Thoracic aorta (tissue), 2 donors: ENCODE data around the gene MICAL1. TPM values are rescaled to one million over a fixed set of nuclear protein-coding genes. Genes with fewer than 3 reads are reported as not detected.

Experiments
- ATAC-seq: fragments of 150-250 bp; one replicate; pipeline ENCODE4 v1.8.0; 2017; ENCODE audit warnings: low read depth; ENCODE audit not compliant: insufficient number of reproducible peaks, low FRiP score
- DNase-seq: peaks from one replicate; pipeline ENCODE4 v3.0.0-alpha.2; 2020; ENCODE audit warnings: low spot score
- H3K27ac ChIP-seq, 2 donors: fragments of 200-600 bp; sonication (generic); 1 replicate in 1 of 2; 2 replicates in 1 of 2; pipeline ENCODE4 v1.5.1; 2016; ENCODE audit warnings: mild to moderate bottlenecking in 2 of 2, moderate library complexity in 2 of 2
- H3K27me3 ChIP-seq: fragments of 200-600 bp; sonication (generic); replicated peaks from 2 replicates; pipeline ENCODE4 v1.6.0; 2016; ENCODE audit warnings: mild to moderate bottlenecking; ENCODE audit not compliant: insufficient read depth
- H3K36me3 ChIP-seq: fragments of 200-600 bp; sonication (generic); one replicate; pipeline ENCODE4 v1.5.1; 2016
- H3K4me1 ChIP-seq, 2 donors: fragments of 200-600 bp; sonication (generic); 1 replicate in 1 of 2; 2 replicates in 1 of 2; pipeline versions ENCODE4 v1.5.1 to v1.6.0; 2016; ENCODE audit warnings: low read depth in 2 of 2, mild to moderate bottlenecking in 1 of 2; ENCODE audit not compliant: control insufficient read depth in 1 of 2
- H3K4me3 ChIP-seq: fragments of 200-600 bp; sonication (generic); 2 replicates; pipeline ENCODE4 v1.5.1; 2016; ENCODE audit warnings: mild to moderate bottlenecking
- H3K9me3 ChIP-seq: fragments of 200-600 bp; sonication (generic); 2 replicates; pipeline ENCODE4 v1.5.1; 2016
- CTCF ChIP-seq: fragments of 200-600 bp; sonication (generic); IDR thresholded peaks from one replicate; pipeline ENCODE4 v1.5.1; 2019; ENCODE audit warnings: antibody characterized with exemption
- total RNA-seq, 2 donors: library from RNA; depleted of rRNA; stranded (reverse); fragments of >200 nt; gene quantifications; one replicate each; pipeline versions ENCODE4 v1.1.0 to v1.2.3, GENCODE V29; 2016

Gene MICAL1
- total RNA-seq, 2 donors from 2014 or later = 60.6 to 105 TPM

DNA sequence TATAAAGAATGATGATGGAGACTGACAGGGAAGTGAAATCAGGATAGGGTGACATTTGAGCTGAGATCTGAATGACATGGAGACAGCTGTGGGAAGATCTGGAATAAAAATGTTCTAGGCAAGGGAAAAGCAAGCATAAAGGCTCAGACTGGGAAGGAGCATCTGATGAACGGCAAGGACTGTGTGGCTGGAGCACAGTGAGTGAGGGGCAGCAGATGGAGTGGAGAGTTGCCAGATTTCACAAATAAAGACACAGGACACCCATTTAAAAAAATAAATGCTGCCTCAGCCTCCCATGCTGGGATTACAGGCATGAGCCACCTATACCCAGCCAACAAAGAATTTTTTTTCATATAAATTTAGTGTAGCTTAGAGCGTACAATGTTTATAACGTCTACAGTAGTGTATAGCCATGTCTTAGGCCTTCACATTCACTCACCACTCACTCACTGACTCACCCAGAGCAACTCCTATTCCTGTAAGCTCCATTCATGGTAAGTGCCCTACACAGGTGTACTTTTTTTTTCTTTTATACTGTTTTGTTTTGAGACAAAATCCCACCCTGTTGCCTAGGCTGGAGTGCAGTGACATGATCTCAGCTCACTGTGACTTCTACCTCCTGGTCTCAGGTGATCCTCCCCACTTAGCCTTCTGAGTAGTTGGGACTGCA, 29.8 kb upstream of the MICAL1 start:
- H3K36me3 ChIP-seq = peaks cover 3% of the 10 kb centered on the region
- no peak for TF ChIP-seq CTCF
- no peak for DNase-seq
- ATAC-seq = no peak
- H3K4me1 ChIP-seq = peaks cover 18 to 23% of the 10 kb centered on the region in 2 donors
- no peaks in the 10 kb centered on the region for H3K9me3 ChIP-seq
- no peak overlapping the region for H3K27ac ChIP-seq
- no peak overlapping the region for H3K4me3 ChIP-seq
- no peaks in the 10 kb centered on the region for H3K27me3 ChIP-seq

DNA sequence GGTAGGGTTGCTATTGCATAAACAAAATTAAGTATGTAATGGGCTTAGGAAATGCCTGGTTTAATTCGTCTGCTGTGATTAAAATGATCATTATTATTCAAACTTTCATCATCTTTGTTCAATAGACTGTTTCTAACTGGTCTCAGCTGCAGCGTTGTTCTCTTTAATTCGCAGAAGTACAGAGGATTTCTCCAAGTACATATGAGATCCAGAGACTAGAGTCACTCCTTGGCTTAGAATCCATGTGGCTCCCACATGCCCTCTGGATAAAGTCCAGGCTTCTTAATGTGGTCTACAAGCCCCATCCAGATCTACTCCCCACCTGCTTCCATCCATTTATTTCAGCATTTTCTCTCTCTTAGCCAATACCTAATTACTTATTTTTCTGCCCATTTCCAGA, 28.6 kb upstream of the MICAL1 start:
- H3K27ac ChIP-seq = peak overlapping the region; percentile 6 to 10
- no peaks in the 10 kb centered on the region for H3K27me3 ChIP-seq
- no peaks in the 10 kb centered on the region for H3K9me3 ChIP-seq
- DNase-seq (no peak), ATAC-seq (no peak)
- no peak for TF ChIP-seq CTCF
- peaks cover 24 to 35% of the 10 kb centered on the region in 2 donors for H3K4me1 ChIP-seq
- peaks cover 3% of the 10 kb centered on the region for H3K36me3 ChIP-seq
- H3K4me3 ChIP-seq = peak overlapping the region; percentile 96

- TF ChIP-seq CTCF = no peak
- no peak for DNase-seq
- Histone ChIP-seq H3K36me3 (peaks cover 3% of the 10 kb centered on the region), H3K9me3 (no peaks in the 10 kb centered on the region), H3K27ac (peak overlapping the region; percentile 6 to 10), H3K4me1 (peaks cover 24 to 40% of the 10 kb centered on the region in 2 donors), H3K27me3 (no peaks in the 10 kb centered on the region), H3K4me3 (peak overlapping the region; percentile 96)
- ATAC-seq = no peak
Measured at GRCh38 chr6:109483735-109484057, 28.1 kb upstream of the MICAL1 start.

DNA sequence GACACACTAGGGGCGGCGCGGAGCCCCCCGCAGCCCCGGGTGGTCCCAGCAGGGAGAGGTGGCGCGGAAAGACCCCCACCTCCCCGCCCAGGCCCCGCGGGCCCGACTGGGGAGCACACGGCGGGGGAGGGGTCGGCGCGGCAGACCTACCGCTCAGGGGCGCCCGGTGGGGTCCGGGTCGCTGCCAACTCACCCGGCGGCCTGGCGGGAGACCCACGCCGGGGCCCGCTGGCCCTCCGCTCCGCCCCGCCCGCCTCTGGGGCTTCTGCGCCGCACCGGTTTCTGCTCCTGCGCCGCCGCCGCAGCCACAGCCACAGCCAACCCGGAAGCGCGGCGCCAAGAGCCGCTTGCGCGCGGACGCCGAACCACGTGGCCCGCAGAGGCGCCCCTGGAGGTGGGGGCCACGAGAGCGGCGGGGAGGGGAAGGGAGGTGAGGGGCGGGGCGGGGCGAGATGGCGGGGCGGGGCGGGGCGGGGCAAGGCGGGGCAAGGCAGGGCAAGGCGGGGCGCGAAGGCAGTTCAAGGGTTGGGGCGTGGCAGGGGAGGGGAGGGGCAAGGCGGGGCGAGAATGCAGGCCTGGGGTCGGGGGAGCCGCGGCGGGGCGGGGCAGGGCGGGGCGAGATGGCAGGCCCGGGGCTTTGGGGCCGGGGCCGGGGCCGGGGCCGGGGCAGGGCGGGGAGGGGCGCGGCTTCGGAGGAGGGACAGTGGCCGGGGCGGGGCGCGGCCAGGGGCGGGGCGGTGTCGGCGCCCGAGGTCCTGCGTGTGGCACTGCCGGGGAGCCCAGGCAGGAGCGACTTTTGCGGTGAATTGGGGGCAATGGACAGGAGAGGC, 27.5 kb upstream of the MICAL1 start, which contains the start of gene ZBTB24:
Gene ZBTB24, minus strand, starts transcription at position 315 of the 830 bp plus-strand sequence. CDS start 1,193 bp downstream, outside the sequence.
- peak; percentile 7 for TF ChIP-seq CTCF
- H3K27ac ChIP-seq = peak within 1 kb of the TSS; percentile 65 to 67
- DNase-seq (peak; percentile 65), ATAC-seq (peak; percentile 65)
- no peaks in the 10 kb centered on the region for H3K9me3 ChIP-seq
- H3K36me3 ChIP-seq = peaks cover 3% of the 10 kb centered on the region
- H3K27me3 ChIP-seq = no peaks in the 10 kb centered on the region
- peaks cover 27 to 45% of the 10 kb centered on the region in 2 donors for H3K4me1 ChIP-seq
- H3K4me3 ChIP-seq = peak within 1 kb of the TSS; percentile 96

GRCh38 chr6:109480993-109481480, 25.5 kb upstream of the MICAL1 start:
- no peak for TF ChIP-seq CTCF
- Histone ChIP-seq H3K9me3 (no peaks in the 10 kb centered on the region), H3K4me3 (peak overlapping the region; percentile 5), H3K4me1 (peaks cover 27 to 62% of the 10 kb centered on the region in 2 donors), H3K27me3 (no peaks in the 10 kb centered on the region), H3K27ac (no peak overlapping the region), H3K36me3 (peaks cover 3% of the 10 kb centered on the region)
- DNase-seq (no peak), ATAC-seq (no peak)
